CD4-positive, alpha-beta T cell treated with Interferon alpha-2 for 1 hour (primary cell): ENCODE measurements around the gene BCAS4.
"Not testable (repeated sequence)": the region's sequence is repeated elsewhere in the genome, so short reads cannot be mapped to it uniquely, and the experiment has no call there.

ENCODE experiments used
- DNase-seq, 2 donors: peaks; one replicate each; pipeline ENCODE4 v3.0.0-alpha.2; 2020 to 2022

Gene BCAS4

GRCh38 chr20:50772420-50773185 is 22.3 kb upstream of the BCAS4 start:
- no peak for DNase-seq

DNA sequence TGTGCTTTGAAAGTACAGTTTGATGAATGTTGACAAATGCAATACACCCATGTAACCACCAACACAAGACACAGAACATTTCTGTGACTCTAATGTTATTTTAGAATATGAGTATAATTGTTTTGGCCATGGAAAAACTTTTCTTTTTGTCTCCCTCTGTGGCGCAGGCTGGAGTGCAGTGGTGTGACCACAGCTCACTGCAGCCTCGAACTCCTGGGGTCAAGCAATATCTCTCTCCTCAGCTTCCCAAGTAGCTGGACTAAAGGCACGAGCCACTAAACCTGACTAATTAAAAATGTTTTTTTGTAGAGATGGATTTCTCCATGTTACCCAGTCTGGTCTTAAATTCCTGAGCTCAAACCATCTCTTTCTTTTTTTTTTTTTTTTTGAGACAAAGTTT is 20.3 kb upstream of the BCAS4 start:
- DNase-seq = no peak

GRCh38 chr20:50776122-50776817 is 18.6 kb upstream of the BCAS4 start:
- no peak for DNase-seq

DNA sequence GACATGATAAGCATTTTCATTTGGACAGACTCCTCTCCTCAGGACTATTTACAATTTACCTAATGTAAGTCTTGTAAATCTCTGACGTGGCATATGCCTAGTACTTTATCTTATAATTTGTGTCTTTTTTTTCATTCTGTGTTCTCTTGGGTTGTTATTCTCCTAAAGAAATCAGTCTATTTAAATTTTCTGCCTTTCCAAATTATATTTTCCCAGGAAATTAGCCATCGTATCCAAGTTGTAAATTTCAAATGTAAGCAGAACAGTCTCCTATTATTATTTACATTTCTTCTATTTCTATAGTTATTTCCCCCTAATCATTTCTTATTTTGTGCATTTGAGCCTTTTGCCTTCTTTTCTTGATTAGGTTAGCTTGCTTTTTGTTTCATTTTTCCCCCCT is 17.5 kb upstream of the BCAS4 start:
- no peak for DNase-seq

DNA sequence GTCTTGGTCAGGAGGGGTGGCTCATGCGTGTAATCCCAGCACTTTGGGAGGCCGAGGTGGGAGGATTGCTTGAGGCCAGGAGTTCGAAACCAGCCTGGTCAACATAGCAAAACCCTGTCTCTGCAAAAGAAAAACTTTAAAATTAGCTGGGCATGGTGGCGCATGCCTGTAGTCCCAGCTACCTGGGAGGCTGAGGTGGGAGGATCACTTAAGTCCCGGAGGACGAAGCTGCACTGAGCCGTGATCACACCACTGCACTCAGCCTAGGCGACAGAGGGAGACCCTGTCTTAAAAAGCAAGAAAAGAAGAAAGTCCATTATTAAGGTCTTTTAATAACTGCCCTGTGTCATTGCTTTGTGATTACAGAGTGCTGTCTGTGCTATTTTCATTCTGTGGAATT is 15.9 kb upstream of the BCAS4 start:
- not testable (repeated sequence) for DNase-seq

GRCh38 chr20:50783390-50783789 is 11.5 kb upstream of the BCAS4 start:
- DNase-seq = no peak

GRCh38 chr20:50783903-50784302 is 11.0 kb upstream of the BCAS4 start:
- DNase-seq = no peak

DNA sequence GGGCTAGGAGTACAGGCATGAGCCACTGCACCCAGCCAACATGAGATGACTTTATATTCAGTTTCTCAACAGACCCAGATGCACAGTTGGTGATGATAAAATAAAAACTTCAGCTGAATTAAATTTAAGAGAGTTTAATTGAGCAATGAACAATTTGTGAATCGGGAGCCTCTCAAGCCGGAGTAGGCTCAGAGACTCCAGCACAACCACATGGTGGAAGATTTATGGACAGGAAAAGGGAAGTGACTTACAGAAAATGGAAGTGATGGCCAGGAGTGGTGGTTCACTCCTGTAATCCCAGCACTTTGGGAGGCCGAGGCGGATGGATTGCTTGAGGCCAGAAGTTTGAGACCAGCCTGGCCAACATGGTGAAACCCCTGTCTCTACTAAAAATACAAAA is 10.4 kb upstream of the BCAS4 start:
- no peak for DNase-seq

DNA sequence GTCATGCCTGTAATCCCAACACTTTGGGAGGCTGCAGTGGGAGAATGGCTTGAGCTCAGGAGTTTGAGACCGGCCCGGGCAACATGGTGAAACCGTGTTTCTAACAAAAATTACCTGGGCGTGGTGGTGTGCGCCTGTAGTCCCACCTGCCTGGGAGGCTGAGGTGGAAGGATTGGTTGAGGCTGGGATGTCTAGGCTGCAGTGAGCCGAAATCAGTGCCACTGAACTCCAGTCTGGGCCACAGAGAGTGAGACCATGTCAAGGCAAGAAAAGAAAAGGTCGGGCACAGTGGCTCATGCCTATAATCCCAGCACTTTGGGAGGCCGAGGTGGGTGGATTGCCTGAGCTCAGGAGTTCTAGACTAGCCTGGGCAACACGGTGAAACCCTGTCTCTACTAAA is 8.2 kb upstream of the BCAS4 start:
- DNase-seq = no peak

GRCh38 chr20:50787181-50787580 is 7.7 kb upstream of the BCAS4 start:
- no peak for DNase-seq

DNA sequence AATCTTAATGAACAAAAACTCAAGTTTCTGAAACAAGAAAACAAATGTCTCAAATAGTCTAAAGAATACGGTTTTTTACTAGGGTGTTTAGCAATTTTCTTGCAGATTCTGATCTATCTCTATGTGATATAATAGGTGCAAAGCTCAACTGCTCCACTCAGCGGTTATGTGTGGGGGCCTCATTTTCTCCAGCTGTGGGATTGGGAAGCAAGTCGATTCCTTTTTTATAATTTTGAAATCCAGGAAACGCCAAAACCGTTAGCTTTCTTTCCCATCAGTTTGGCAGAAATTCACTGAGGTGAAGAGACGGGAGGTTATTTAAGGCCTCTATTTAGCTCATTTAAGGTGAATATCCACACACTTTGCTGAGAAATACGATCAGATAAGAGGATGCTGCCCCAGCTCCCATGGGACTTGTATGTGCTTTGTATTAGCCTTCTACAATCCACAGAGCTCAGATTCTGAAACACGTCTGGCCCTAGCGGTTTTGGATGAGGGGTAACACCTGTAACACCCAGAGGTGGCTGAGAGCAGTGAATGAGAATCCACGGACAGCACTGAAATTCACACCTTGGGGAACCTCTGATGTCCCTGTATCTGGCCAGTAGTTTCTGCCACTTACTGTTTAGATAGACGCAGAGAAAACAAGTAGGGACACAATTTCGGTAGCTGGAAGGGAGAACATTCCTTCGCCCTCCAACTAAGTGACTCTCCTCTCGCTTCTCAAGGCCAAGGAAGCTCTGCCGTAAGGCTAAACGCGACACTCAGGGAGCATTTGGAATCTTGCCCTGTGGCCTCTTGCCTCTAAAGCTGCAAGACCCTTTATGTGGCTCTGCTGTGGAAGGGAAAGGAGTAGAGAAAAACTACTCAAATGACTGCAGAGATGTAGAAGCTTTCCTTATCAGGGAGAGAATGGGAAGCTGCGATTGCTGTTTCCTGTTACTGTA is 6.5 kb upstream of the BCAS4 start:
- DNase-seq = no peak

DNA sequence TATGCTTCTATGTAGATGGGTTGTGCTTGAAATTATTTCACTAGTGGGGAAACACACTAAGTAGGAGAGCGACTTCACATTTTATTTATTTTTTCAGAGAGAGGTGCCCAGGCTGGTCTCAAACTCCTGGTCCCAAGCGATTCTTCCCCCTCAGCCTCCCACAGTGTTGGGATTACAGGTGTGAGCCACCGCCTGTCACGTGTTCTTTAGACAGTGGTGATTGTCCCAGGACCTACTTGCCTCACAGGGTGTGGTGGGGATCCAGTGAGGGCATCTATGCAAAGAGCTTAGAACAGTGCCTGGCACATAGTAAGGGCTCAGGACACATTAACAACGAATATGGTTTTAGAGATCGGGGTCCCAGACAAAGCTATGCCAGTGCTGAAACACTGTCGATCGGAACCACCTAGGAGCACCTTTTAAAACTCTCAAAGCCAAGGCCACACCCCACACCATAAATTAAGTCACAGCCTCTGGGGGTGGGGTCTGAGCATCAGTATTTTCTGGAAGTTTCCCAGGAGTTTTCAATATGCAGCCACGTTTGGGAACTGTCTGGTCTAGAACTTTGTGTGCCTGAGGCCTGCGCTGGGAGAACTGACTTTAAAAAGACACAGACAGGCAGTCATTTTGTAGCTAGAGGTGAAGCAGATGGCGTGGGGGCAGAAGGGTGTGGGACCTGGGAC is 4.8 kb upstream of the BCAS4 start:
- DNase-seq = no peak

DNA sequence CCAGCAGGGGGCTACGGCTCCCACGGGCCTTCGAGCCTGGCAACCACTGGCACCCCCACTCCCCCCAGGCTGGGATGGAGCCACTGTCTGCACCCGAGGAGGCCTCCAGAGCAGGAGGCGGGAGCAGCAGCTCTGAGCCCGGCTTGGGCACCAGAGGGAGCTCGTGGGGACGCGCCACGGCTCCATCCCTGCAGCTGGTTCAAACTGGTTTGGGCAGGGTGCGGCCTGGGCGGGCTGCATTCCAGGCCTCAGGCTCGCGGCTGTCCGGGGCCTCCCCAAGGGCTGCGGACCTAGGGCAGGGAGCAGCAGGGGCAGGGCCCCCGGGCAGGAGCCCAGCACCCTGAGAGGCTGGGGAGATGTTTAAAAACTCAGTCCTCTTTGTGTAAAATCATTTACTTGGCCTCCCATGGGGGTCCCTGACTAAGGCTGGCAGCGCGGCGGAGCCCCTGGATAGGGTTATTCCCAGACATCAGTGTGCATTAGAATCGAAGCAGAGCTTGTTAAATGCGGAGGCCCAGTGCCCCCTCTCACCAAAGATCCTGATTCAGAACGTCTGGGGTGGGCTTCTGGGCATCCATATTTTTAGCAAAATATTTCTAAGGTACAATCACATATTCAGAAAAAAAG is 4.1 kb upstream of the BCAS4 start:
- DNase-seq = peak; percentile 73 to 79

DNA sequence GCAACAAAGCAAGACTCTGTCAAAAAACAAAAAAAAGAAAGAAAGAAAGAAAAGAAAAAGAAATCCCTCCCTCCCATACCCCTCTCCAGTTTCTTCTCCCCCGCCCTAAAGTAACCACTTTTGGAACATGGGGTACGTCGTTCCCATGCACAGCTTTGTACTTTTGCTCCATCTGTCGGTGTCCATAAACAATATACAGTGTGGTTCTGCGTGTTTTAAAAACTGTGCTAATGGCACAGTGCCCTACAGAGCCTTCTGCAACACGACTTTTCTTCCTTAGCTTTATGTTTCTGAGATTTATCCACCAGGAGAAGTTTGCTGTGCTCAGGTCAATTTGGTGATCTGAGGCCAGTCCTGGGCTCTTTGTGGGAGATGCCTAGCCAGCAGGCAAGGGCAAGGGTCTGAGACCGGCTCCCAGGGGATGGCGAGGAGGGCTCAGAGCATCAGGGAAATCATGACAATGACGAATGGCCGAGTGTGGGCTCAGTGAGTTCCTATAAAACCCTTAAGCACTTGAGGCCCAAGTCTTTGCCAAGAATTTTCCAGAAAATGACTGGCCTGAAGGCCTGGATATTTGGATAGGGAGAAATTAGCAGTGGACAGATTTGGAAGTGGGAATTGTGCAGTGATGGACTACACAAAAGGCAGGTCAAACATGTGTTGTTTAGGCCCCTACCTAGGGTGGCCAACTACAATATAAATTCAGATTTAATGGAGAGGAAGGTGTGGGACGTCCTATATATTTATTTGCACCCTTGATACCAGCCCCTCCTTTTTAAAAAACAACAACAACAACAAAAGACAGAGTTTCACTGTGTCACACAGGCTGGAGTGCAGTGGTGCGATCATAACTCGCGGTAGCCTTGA is 1.9 kb upstream of the BCAS4 start:
- no peak for DNase-seq

DNA sequence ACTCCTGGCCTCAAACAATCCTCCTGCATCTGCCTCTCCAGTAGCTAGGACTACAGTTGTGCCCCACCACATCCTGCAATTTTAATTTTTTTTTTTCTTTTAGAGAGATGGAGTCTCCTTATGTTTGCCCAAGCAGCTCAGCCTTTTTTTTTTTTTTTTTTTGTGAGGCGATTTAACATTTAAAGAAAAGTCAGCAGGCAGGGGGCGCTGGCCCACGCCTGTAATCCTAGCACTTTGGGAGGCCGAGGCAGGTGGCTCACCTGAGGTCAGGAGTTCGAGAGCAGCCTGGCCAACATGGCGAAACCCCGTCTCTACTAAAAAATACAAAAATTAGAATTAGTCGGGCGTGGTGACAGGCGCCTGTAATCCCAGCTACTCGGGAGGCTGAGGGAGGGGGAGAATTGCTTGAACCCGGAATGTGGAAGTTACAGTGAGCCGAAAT is 1.3 kb upstream of the BCAS4 start:
- peak; percentile 44 to 63 for DNase-seq

- no peak for DNase-seq
These were observed 548 bp upstream of the BCAS4 start for GRCh38 chr20:50794181-50794845.

- no peak for DNase-seq
These were observed 2.3 kb downstream of the BCAS4 start for GRCh38 chr20:50797142-50797541.

GRCh38 chr20:50798650-50799049 is 3.8 kb downstream of the BCAS4 start:
- DNase-seq = no peak

GRCh38 chr20:50799176-50799889 is 4.5 kb downstream of the BCAS4 start:
- no peak for DNase-seq
